Mucosa of descending colon (tissue), 3 donors: ENCODE measurements around the gene GDF10. TPM values are rescaled to one million over a fixed set of nuclear protein-coding genes. Genes with fewer than 3 reads are reported as not detected.

Experiments
- ATAC-seq: fragments of 200-7000 bp; cut with Tn5 transposase; one replicate; pipeline ENCODE4 v1.9.1; 2020; ENCODE audit warnings: mild to moderate bottlenecking, moderate library complexity
- DNase-seq, 3 donors: peaks; one replicate each; pipeline ENCODE4 v3.0.0-alpha.2; 2020
- H3K36me3 ChIP-seq: fragments of 200-600 bp; one replicate; pipeline ENCODE4 v1.8.0; 2021; ENCODE audit warnings: low read depth, mild to moderate bottlenecking
- H3K4me1 ChIP-seq: fragments of 200-600 bp; one replicate; pipeline ENCODE4 v1.8.0; 2021; ENCODE audit warnings: low read depth, mild to moderate bottlenecking
- H3K4me3 ChIP-seq: fragments of 200-600 bp; one replicate; pipeline ENCODE4 v1.8.0; 2021; ENCODE audit warnings: mild to moderate bottlenecking
- H3K9me3 ChIP-seq: fragments of 200-600 bp; one replicate; pipeline ENCODE4 v1.8.0; 2021; ENCODE audit warnings: mild to moderate bottlenecking
- CTCF ChIP-seq: fragments of 200-600 bp; IDR thresholded peaks from one replicate; pipeline ENCODE4 v1.8.0; 2022; ENCODE audit warnings: antibody characterized with exemption, mild to moderate bottlenecking
- intact Hi-C, 2 donors: fragments of 100-400 bp; cut with DNase I in 1 of 2; cut with micrococcal nuclease in 1 of 2; formaldehyde crosslinking; loops; one replicate each; pipeline versions ENCODE4 v1.11.0 to v1.11.1; 2022; cut with DNase I, micrococcal nuclease
- total RNA-seq, 3 donors: library from RNA; stranded (reverse); fragmentation: NEBNext Ultra II Directional in 2 of 3; extraction: Animal tissue kit (Norgen Biotek cat#: 25700) in 2 of 3; gene quantifications; one replicate each; pipeline versions ENCODE4 v1.2.1 to v1.2.4, GENCODE V29; 2021 to 2023
- donor health status: DM: no; HTN: no; CAD: no; lungs with moderate emphysema.
- donor health status: DM: no; HTN: no; CAD: no.
- donor health status: DM: no; HTN: yes; CAD: no.

Gene GDF10
- total RNA-seq, 3 donors from 2014 or later: 0.14 to 3.2 (median 0.41) TPM

GRCh38 chr10:47311193-47311931 lies 11.4 kb downstream of the GDF10 start:
- intact Hi-C loops: loop anchor here in 1 of 2 donors (10.0 kb wide), 1 partner anchor 287 kb away; no protein-coding TSS in a partner anchor
- Histone ChIP-seq H3K4me1 (peaks cover 10% of the 10 kb centered on the region), H3K4me3 (no peak overlapping the region), H3K9me3 (no peaks in the 10 kb centered on the region), H3K36me3 (no peaks in the 10 kb centered on the region)
- TF ChIP-seq CTCF: no peak
- DNase-seq: peak; percentile 83 to 86 (median 85)
- ATAC-seq: peak; percentile 94

GRCh38 chr10:47311932-47312662 lies 12.1 kb downstream of the GDF10 start:
- intact Hi-C loops: loop anchor here in 1 of 2 donors (10.0 kb wide), 1 partner anchor 287 kb away; no protein-coding TSS in a partner anchor
- peak; percentile 89 to 93 (median 91) for DNase-seq
- no peak overlapping the region for H3K4me3 ChIP-seq
- no peaks in the 10 kb centered on the region for H3K9me3 ChIP-seq
- H3K4me1 ChIP-seq: peaks cover 10% of the 10 kb centered on the region
- ATAC-seq: peak; percentile 94
- no peaks in the 10 kb centered on the region for H3K36me3 ChIP-seq
- peak; percentile 78 for TF ChIP-seq CTCF

GRCh38 chr10:47312663-47312995 lies 12.6 kb downstream of the GDF10 start:
- Histone ChIP-seq H3K4me3 (no peak overlapping the region), H3K36me3 (no peaks in the 10 kb centered on the region), H3K4me1 (peaks cover 10% of the 10 kb centered on the region), H3K9me3 (no peaks in the 10 kb centered on the region)
- TF ChIP-seq CTCF: no peak
- intact Hi-C loops: loop anchor here in 1 of 2 donors (10.0 kb wide), 1 partner anchor 288 kb away; no protein-coding TSS in a partner anchor
- ATAC-seq (no peak), DNase-seq (no peak)

GRCh38 chr10:47314416-47314970 lies 14.5 kb downstream of the GDF10 start:
- H3K4me1 ChIP-seq: peaks cover 10% of the 10 kb centered on the region
- DNase-seq: no peak
- no peaks in the 10 kb centered on the region for H3K9me3 ChIP-seq
- TF ChIP-seq CTCF: no peak
- no peaks in the 10 kb centered on the region for H3K36me3 ChIP-seq
- intact Hi-C loops: loop anchor here in 1 of 2 donors (10.0 kb wide), 1 partner anchor 290 kb away; no protein-coding TSS in a partner anchor
- no peak for ATAC-seq
- no peak overlapping the region for H3K4me3 ChIP-seq

DNA sequence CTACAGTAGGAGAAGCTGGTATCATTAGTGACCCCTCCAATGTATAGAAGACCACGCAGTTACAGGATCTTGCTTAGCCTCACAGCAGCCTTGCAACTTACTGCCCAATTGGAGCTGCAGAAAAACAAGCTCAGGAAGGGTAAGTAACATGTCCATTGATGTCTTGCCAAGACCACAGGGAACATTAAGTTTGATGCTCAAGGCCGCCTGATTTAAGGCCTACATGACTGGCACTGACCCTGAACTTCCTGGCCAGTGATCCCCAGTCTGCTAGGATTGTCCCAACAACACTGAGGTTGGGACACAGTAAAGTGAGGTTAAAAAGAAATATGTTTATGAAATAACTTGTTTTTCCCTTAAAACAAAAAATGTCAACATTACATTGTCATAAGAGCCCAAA lies 15.4 kb downstream of the GDF10 start:
- H3K4me3 ChIP-seq: no peak overlapping the region
- no peaks in the 10 kb centered on the region for H3K36me3 ChIP-seq
- H3K9me3 ChIP-seq: no peaks in the 10 kb centered on the region
- intact Hi-C loops: loop anchor here (5.0 to 10.0 kb wide), 2 partner anchors 268 to 291 kb away; no protein-coding TSS in a partner anchor
- ATAC-seq (no peak), DNase-seq (no peak)
- no peak for TF ChIP-seq CTCF
- H3K4me1 ChIP-seq: peaks cover 10% of the 10 kb centered on the region
